Spleen (tissue), 11 donors: Measurements from ENCODE around the gene ZNF485. TPM values are rescaled to one million over a fixed set of nuclear protein-coding genes. Genes with fewer than 3 reads are reported as not detected.
A peak's percentile ranks its signal among the peaks of the same experiment; 100 is the strongest.

Source experiments
- DNase-seq: peaks from one replicate; pipeline ENCODE4 v3.0.0-alpha.2; 2020
- H3K27ac ChIP-seq, 8 donors: fragments of 200-600 bp; sonication (generic) in 7 of 8; 1 replicate in 4 of 8; 2 replicates in 4 of 8; pipeline versions ENCODE4 v1.5.0 to v1.8.0; 2016 to 2021; ENCODE audit warnings: inconsistent platforms in 4 of 8, mild to moderate bottlenecking in 4 of 8, moderate library complexity in 1 of 8
- H3K27me3 ChIP-seq, 7 donors: fragments of 200-600 bp; sonication (generic) in 6 of 7; replicated peaks in 1 of 7; 1 replicate in 4 of 7; 2 replicates in 3 of 7; pipeline versions ENCODE4 v1.5.0 to v1.8.0; 2016 to 2021; ENCODE audit warnings: inconsistent platforms in 3 of 7, mild to moderate bottlenecking in 1 of 7
- H3K36me3 ChIP-seq, 6 donors: fragments of 200-600 bp; sonication (generic) in 5 of 6; 1 replicate in 4 of 6; 2 replicates in 2 of 6; pipeline versions ENCODE4 v1.5.0 to v1.8.0; 2016 to 2021; ENCODE audit warnings: inconsistent platforms in 2 of 6
- H3K4me1 ChIP-seq, 6 donors: fragments of 200-600 bp; sonication (generic) in 5 of 6; 1 replicate in 3 of 6; 2 replicates in 3 of 6; pipeline versions ENCODE4 v1.5.0 to v1.8.0; 2016 to 2021; ENCODE audit warnings: inconsistent platforms in 3 of 6
- H3K4me3 ChIP-seq, 8 donors: fragments of 200-600 bp; sonication (generic) in 7 of 8; 1 replicate in 4 of 8; 2 replicates in 4 of 8; pipeline versions ENCODE4 v1.5.0 to v1.8.0; 2016 to 2021; ENCODE audit warnings: inconsistent platforms in 4 of 8, mild to moderate bottlenecking in 4 of 8, moderate library complexity in 2 of 8
- H3K9me3 ChIP-seq, 8 donors: fragments of 200-600 bp; sonication (generic) in 7 of 8; 1 replicate in 4 of 8; 2 replicates in 4 of 8; pipeline versions ENCODE4 v1.5.0 to v1.8.0; 2016 to 2021; ENCODE audit warnings: inconsistent platforms in 4 of 8
- POLR2A ChIP-seq, 3 donors: fragments of 450-650 bp; IDR thresholded peaks; one replicate each; pipeline ENCODE4 v1.5.1; 2017; ENCODE audit warnings: antibody characterized with exemption in 3 of 3, mild to moderate bottlenecking in 1 of 3
- POLR2AphosphoS5 ChIP-seq, 3 donors: sonication (generic); formaldehyde crosslinking; IDR thresholded peaks; one replicate each; pipeline ENCODE4 v1.5.1; 2017; ENCODE audit warnings: antibody characterized with exemption in 3 of 3
- WGBS, 5 donors: extraction: QIAGEN DNeasy Blood & Tissue Kit in 3 of 5; methylation state at CpG; one replicate each; pipeline versions ENCODE4 v1.1.5 to v1.1.7; 2013 to 2018; 5-methylcytosine and 5-hydroxymethylcytosine counted together
- intact Hi-C: fragments of 100-400 bp; cut with DNase I; formaldehyde crosslinking; loops from one replicate; pipeline ENCODE4 v1.15.0; 2023; ENCODE audit warnings: low total_unique reads
- polyA plus RNA-seq, 3 donors: library from polyadenylated mRNA; stranded (reverse); fragments of 200-250 nt; gene quantifications; one replicate each; pipeline ENCODE4 v1.2.1, GENCODE V29; 2013
- total RNA-seq, 7 donors: library from RNA; depleted of rRNA in 3 of 7; stranded (reverse); fragments of >200 nt in 3 of 7; fragmentation: NEBNext Ultra II Directional in 4 of 7; extraction: Animal tissue kit (Norgen Biotek cat#: 25700) in 4 of 7; gene quantifications; one replicate each; pipeline versions ENCODE4 v1.1.0 to v1.2.1, GENCODE V29; 2016 to 2021
- TF ChIP-seq, protein P1 (sequence below), 11 experiments: fragments of 200-600 bp in 7 of 11; fragments of 450-650 bp in 4 of 11; sonication (generic) in 4 of 11; IDR thresholded peaks in 8 of 11; conservative IDR thresholded peaks in 3 of 11; 1 replicate in 7 of 11; 2 replicates in 4 of 11; pipeline versions ENCODE4 v1.4.0 to v1.8.0; 2016 to 2021; ENCODE audit warnings: antibody characterized with exemption in 11 of 11, inconsistent platforms in 4 of 11, mild to moderate bottlenecking in 1 of 11
- donor health status: healthy with polysubstance abuse.
- donor health status: DM: no; HTN: no; CAD: no; lungs with moderate emphysema.
- donor health status: DM: no; HTN: no; CAD: no.
- donor health status: Bipolar disorder and iron deficiency.
- donor health status: healthy.
- donor health status: DM: no; HTN: no; CAD: no.
- donor health status: DM: yes; HTN: yes; CAD: no.

ZNF485 gene
- total and polyA plus RNA-seq, 10 donors = 3.1 to 8.0 (median 4.8) TPM

DNA sequence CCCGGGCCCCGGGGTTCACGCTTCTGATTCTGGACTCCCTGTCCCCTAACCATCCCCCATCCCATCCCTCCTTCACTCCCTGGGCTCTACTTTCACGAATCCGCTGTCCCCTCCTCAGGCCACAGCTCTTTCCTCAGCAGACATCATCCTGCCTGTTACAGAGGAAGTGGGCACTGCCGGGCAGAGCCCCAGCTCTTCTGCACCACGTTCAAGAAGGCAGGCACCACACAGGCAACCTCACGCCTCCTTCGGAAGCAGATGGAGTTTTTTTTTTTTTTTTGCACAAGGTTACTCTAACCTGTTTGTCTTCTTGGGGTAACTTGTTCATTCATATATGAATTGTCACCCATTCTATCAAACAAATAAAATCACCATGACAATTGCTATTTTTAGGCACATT is 60.3 kb downstream of the ZNF485 start:
- Histone ChIP-seq H3K27me3 (peaks cover 0 to 55% (median 16%) of the 10 kb centered on the region in 7 donors), H3K9me3 (peaks cover 0 to 13% (median 2%) of the 10 kb centered on the region in 8 donors), H3K36me3 (no peaks in the 10 kb centered on the region), H3K4me1 (peaks cover 0 to 12% (median 10%) of the 10 kb centered on the region in 6 donors), H3K27ac (no peak overlapping the region), H3K4me3 (no peak overlapping the region)
- no peak for TF ChIP-seq POLR2A (IDR thresholded peaks at IDR 0.05)
- TF ChIP-seq, protein P1, sequence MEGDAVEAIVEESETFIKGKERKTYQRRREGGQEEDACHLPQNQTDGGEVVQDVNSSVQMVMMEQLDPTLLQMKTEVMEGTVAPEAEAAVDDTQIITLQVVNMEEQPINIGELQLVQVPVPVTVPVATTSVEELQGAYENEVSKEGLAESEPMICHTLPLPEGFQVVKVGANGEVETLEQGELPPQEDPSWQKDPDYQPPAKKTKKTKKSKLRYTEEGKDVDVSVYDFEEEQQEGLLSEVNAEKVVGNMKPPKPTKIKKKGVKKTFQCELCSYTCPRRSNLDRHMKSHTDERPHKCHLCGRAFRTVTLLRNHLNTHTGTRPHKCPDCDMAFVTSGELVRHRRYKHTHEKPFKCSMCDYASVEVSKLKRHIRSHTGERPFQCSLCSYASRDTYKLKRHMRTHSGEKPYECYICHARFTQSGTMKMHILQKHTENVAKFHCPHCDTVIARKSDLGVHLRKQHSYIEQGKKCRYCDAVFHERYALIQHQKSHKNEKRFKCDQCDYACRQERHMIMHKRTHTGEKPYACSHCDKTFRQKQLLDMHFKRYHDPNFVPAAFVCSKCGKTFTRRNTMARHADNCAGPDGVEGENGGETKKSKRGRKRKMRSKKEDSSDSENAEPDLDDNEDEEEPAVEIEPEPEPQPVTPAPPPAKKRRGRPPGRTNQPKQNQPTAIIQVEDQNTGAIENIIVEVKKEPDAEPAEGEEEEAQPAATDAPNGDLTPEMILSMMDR (IDR thresholded peaks at IDR 0.05 in 8 of 11, conservative IDR thresholded peaks at IDR 0.05 in 3 of 11) = no peak
- TF ChIP-seq POLR2AphosphoS5 (IDR thresholded peaks at IDR 0.05) = no peak
- intact Hi-C loops = no loop called here
- 35 to 49% (median 46%) methylated on average over 9 of the region's 9 CpGs for WGBS, 5 donors
- DNase-seq = no peak

DNA sequence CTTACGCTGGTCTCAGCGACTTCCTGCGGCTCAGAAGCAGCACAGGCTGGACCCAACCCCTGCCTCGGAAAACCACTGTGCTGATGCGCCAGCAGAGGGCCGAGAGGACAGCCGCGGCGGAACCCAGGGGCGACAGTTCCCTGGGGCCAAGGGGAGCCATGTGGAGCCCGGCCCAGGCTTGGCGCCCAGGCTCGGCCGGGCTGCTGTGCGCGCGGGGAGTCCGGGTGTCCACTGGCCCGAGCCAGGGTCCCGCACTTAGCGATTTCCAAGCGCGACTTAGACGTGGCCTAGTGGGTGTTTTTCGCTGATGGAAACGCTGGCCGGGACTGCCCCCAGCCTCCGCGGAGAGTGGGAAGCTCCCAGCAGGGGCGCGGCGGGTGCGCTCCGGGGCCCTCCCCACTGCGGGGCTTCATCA is 61.1 kb downstream of the ZNF485 start:
- peaks cover 0 to 13% (median 2%) of the 10 kb centered on the region in 8 donors for H3K9me3 ChIP-seq
- H3K36me3 ChIP-seq = no peaks in the 10 kb centered on the region
- H3K4me1 ChIP-seq = peaks cover 0 to 18% (median 10%) of the 10 kb centered on the region in 6 donors
- no peak overlapping the region for H3K27ac ChIP-seq
- H3K27me3 ChIP-seq = peaks cover 0 to 55% (median 16%) of the 10 kb centered on the region in 7 donors
- no peak for TF ChIP-seq POLR2A (IDR thresholded peaks at IDR 0.05)
- TF ChIP-seq, protein P1 (IDR thresholded peaks at IDR 0.05 in 8 of 11, conservative IDR thresholded peaks at IDR 0.05 in 3 of 11) = peak in 7 of 11 experiments; percentile 22 to 42 (median 34)
- TF ChIP-seq POLR2AphosphoS5 (IDR thresholded peaks at IDR 0.05) = no peak
- H3K4me3 ChIP-seq = peak overlapping the region in 2 of 8 donors; percentile 28 to 46
- WGBS, 5 donors = 2 to 13% (median 10%) methylated on average over 16 to 35 of the region's 35 CpGs
- intact Hi-C loops = no loop called here
- DNase-seq = no peak

Other genes with a start within 250 kb of the ZNF485 start
- gene FXYD4, start 234.8 kb upstream of the ZNF485 start, total RNA-seq = not detected
- gene FXYD4, start 234.8 kb upstream of the ZNF485 start, polyA plus RNA-seq = under 1 TPM in 1 of 3 donors, not detected in 2; 0.20 TPM
- 100 to 1,000 TPM; 159 to 253 (median 206) TPM for gene HNRNPF, start 197.3 kb upstream of the ZNF485 start, total RNA-seq
- gene HNRNPF, start 197.3 kb upstream of the ZNF485 start, polyA plus RNA-seq = 100 to 1,000 TPM in 2 of 3 donors, 10 to 100 TPM in 1; 82.8 to 141 (median 116) TPM
- 10 to 100 TPM in 2 of 7 donors, 1 to 10 TPM in 5; 5.8 to 12.1 (median 7.9) TPM for gene ZNF487, start 169.3 kb upstream of the ZNF485 start, total RNA-seq
- 1 to 10 TPM; 4.9 to 9.6 (median 7.0) TPM for gene ZNF487, start 169.3 kb upstream of the ZNF485 start, polyA plus RNA-seq
- 1 to 10 TPM; 1.8 to 4.4 (median 3.1) TPM for gene ZNF239, start 31.8 kb upstream of the ZNF485 start, total RNA-seq
- gene ZNF239, start 31.8 kb upstream of the ZNF485 start, polyA plus RNA-seq = 1 to 10 TPM; 2.0 to 2.5 (median 2.2) TPM
- 10 to 100 TPM; 26.3 to 42.4 (median 29.7) TPM for gene ZNF32, start 42.4 kb downstream of the ZNF485 start, total RNA-seq
- gene ZNF32, start 42.4 kb downstream of the ZNF485 start, polyA plus RNA-seq = 10 to 100 TPM; 60.9 to 68.8 (median 63.6) TPM